ENCODE measurements around the gene COLEC12.

DNA sequence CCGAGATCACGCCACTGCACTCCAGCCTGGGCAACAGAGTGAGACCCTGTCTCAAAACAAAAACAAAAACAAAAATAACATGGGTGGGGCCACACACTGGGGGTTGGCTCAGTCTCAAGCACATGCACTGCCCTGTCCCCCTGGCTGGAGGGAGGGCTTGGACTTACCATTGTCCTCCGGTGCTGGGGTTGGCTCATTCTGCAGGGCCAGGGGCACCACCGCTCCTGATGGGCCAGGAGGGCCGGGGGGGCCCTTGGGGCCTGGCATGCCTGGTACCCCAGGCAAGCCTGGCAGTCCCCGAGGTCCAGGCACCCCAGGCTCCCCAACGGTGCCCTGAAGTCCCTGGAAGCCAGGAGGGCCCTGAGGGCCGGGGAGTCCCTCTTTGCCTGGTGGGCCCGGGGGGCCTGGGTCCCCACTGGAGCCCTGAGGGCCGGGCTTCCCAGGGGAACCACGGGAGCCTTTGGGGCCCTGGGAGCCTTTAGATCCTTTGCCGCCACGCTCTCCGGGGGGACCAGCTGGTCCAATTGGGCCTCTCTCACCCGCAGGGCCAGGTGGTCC lies 165.8 kb downstream of the COLEC12 start:
- TF ChIP-seq ZNF580 (tag by site-specific recombination; IDR thresholded peaks at IDR 0.05), result no peak
- no peak for TF ChIP-seq KLF1 (tag by site-specific recombination; IDR thresholded peaks at IDR 0.05)
- TF ChIP-seq WT1 (tag by site-specific recombination; IDR thresholded peaks at IDR 0.05), result no peak
- TF ChIP-seq YY1 (tag by site-specific recombination; IDR thresholded peaks at IDR 0.05), result no peak
- TF ChIP-seq TCF7L2 (IDR thresholded peaks at IDR 0.05; ENCODE audit: borderline replicate concordance, low read depth, low read length), result no peak
- no peak for TF ChIP-seq REPIN1 (tag by site-specific recombination; IDR thresholded peaks at IDR 0.05; ENCODE audit: low read depth)
- no peak for TF ChIP-seq CTCF (tag by site-specific recombination; IDR thresholded peaks at IDR 0.05)
- TF ChIP-seq ELK4 (IDR thresholded peaks at IDR 0.05; ENCODE audit: borderline replicate concordance, low read depth, low read length), result no peak
- no peak for TF ChIP-seq ZNF660 (tag by site-specific recombination; IDR thresholded peaks at IDR 0.05)
- TF ChIP-seq GFI1B (tag by site-specific recombination; IDR thresholded peaks at IDR 0.05), result no peak
- no peak for TF ChIP-seq ZNF280D (tag by site-specific recombination; IDR thresholded peaks at IDR 0.05)
- TF ChIP-seq ZBTB7A (tag by site-specific recombination; IDR thresholded peaks at IDR 0.05; ENCODE audit: low read depth), result no peak
- TF ChIP-seq ZNF302 (tag by site-specific recombination; IDR thresholded peaks at IDR 0.05; ENCODE audit: low read depth), result no peak

All from HEK293 (cell line).